Prostate gland (tissue), 2 donors: ENCODE data around the gene ATG101. TPM values are rescaled to one million over a fixed set of nuclear protein-coding genes. Genes with fewer than 3 reads are reported as not detected.
A peak's percentile ranks its signal among the peaks of the same experiment; 100 is the strongest.

Source experiments
- DNase-seq: peaks from one replicate; pipeline ENCODE4 v3.0.0-alpha.2; 2019; ENCODE audit warnings: low spot score
- H3K27ac ChIP-seq, 2 donors: fragments of 200-600 bp; sonication (generic); 2 replicates each; pipeline ENCODE4 v1.5.1; 2017 to 2019
- H3K27me3 ChIP-seq: fragments of 200-600 bp; sonication (generic); replicated peaks from 2 replicates; pipeline ENCODE4 v1.5.1; 2019; ENCODE audit not compliant: insufficient read depth
- H3K36me3 ChIP-seq, 2 donors: fragments of 200-600 bp; sonication (generic); 1 replicate in 1 of 2; 2 replicates in 1 of 2; pipeline versions ENCODE4 v1.5.1 to v1.8.1; 2017 to 2019
- H3K4me1 ChIP-seq: fragments of 200-600 bp; sonication (generic); replicated peaks from 2 replicates; pipeline ENCODE4 v1.5.1; 2019
- H3K4me3 ChIP-seq, 2 donors: fragments of 200-600 bp; sonication (generic); 2 replicates each; pipeline ENCODE4 v1.5.1; 2017 to 2019
- H3K9me3 ChIP-seq: fragments of 200-600 bp; sonication (generic); 2 replicates; pipeline ENCODE4 v1.5.1; 2017
- CTCF ChIP-seq, 4 experiments: fragments of 200-600 bp in 2 of 4; fragments of 450-650 bp in 2 of 4; sonication (generic) in 2 of 4; IDR thresholded peaks; 1 replicate in 3 of 4; 2 replicates in 1 of 4; pipeline ENCODE4 v1.5.1; 2016 to 2019; ENCODE audit warnings: antibody characterized with exemption in 4 of 4, mild to moderate bottlenecking in 2 of 4, moderate library complexity in 2 of 4
- POLR2A ChIP-seq: fragments of 450-650 bp; IDR thresholded peaks from one replicate; pipeline ENCODE4 v1.6.1; 2016; ENCODE audit warnings: antibody characterized with exemption, mild to moderate bottlenecking
- POLR2AphosphoS5 ChIP-seq: sonication (generic); formaldehyde crosslinking; IDR thresholded peaks from one replicate; pipeline ENCODE4 v1.6.1; 2017; ENCODE audit warnings: antibody characterized with exemption
- WGBS: methylation state at CpG from one replicate; pipeline ENCODE4 v1.1.5; 2018; 5-methylcytosine and 5-hydroxymethylcytosine counted together
- intact Hi-C: fragments of 100-400 bp; cut with DNase I; formaldehyde crosslinking; loops from one replicate; pipeline ENCODE4 v1.14.2; 2022
- total RNA-seq, 2 donors: library from RNA; depleted of rRNA; stranded (reverse); fragments of >200 nt; gene quantifications; one replicate each; pipeline ENCODE4 v1.1.0, GENCODE V29; 2016

Gene ATG101
- total RNA-seq, 2 donors from 2014 or later, result 60.0 to 64.1 TPM

GRCh38 chr12:52087961-52088820 is 18.4 kb downstream of the ATG101 start:
- no peaks in the 10 kb centered on the region for H3K36me3 ChIP-seq
- no peak for DNase-seq
- H3K27me3 ChIP-seq, result no peaks in the 10 kb centered on the region
- H3K9me3 ChIP-seq, result no peaks in the 10 kb centered on the region
- H3K4me1 ChIP-seq, result peaks cover 10% of the 10 kb centered on the region
- peak overlapping the region; percentile 71 to 88 for H3K27ac ChIP-seq
- intact Hi-C loops, result no loop called here
- 78% methylated on average over 20 of the region's 20 CpGs for WGBS
- no peak overlapping the region for H3K4me3 ChIP-seq
- TF ChIP-seq POLR2A (no peak), POLR2AphosphoS5 (no peak), CTCF (IDR thresholded peaks at IDR 0.05) (no peak)

GRCh38 chr12:52089491-52089890 is 19.7 kb downstream of the ATG101 start:
- intact Hi-C loops, result no loop called here

GRCh38 chr12:52090291-52090690 is 20.5 kb downstream of the ATG101 start:
- no peaks in the 10 kb centered on the region for H3K36me3 ChIP-seq
- H3K4me3 ChIP-seq, result no peak overlapping the region
- no peak overlapping the region for H3K27ac ChIP-seq
- H3K27me3 ChIP-seq, result no peaks in the 10 kb centered on the region
- WGBS, result 85% methylated on average over 10 of the region's 10 CpGs
- H3K9me3 ChIP-seq, result no peaks in the 10 kb centered on the region
- H3K4me1 ChIP-seq, result peaks cover 6% of the 10 kb centered on the region
- DNase-seq, result no peak
- TF ChIP-seq POLR2AphosphoS5 (no peak), POLR2A (no peak), CTCF (IDR thresholded peaks at IDR 0.05) (no peak)
- intact Hi-C loops, result no loop called here

More at GRCh38 chr12:52089491-52089890, 19.7 kb downstream of the ATG101 start:
- H3K9me3 ChIP-seq, result no peaks in the 10 kb centered on the region
- no peak overlapping the region for H3K4me3 ChIP-seq
- no peaks in the 10 kb centered on the region for H3K27me3 ChIP-seq
- 94% methylated on average over 11 of the region's 11 CpGs for WGBS
- no peaks in the 10 kb centered on the region for H3K36me3 ChIP-seq
- peaks cover 6% of the 10 kb centered on the region for H3K4me1 ChIP-seq
- no peak for DNase-seq
- H3K27ac ChIP-seq, result peak overlapping the region in 1 of 2 donors; percentile 88
- no peak for TF ChIP-seq POLR2AphosphoS5
- TF ChIP-seq CTCF (IDR thresholded peaks at IDR 0.05), result no peak
- no peak for TF ChIP-seq POLR2A

GRCh38 chr12:52091061-52091460 is 21.3 kb downstream of the ATG101 start:
- Histone ChIP-seq H3K4me3 (no peak overlapping the region), H3K9me3 (no peaks in the 10 kb centered on the region), H3K27ac (no peak overlapping the region), H3K36me3 (no peaks in the 10 kb centered on the region), H3K4me1 (peaks cover 6% of the 10 kb centered on the region), H3K27me3 (no peaks in the 10 kb centered on the region)
- WGBS, result 25% methylated on average over 3 of the region's 3 CpGs
- DNase-seq, result no peak
- intact Hi-C loops, result no loop called here
- no peak for TF ChIP-seq POLR2A
- TF ChIP-seq POLR2AphosphoS5, result no peak
- TF ChIP-seq CTCF (IDR thresholded peaks at IDR 0.05), result no peak

GRCh38 chr12:52091869-52092268 is 22.1 kb downstream of the ATG101 start:
- intact Hi-C loops, result no loop called here
- Histone ChIP-seq H3K27me3 (no peaks in the 10 kb centered on the region), H3K9me3 (no peaks in the 10 kb centered on the region), H3K27ac (peak overlapping the region; percentile 47 to 60), H3K4me3 (no peak overlapping the region), H3K4me1 (peaks cover 4% of the 10 kb centered on the region), H3K36me3 (no peaks in the 10 kb centered on the region)
- WGBS, result 37% methylated on average over 8 of the region's 8 CpGs
- no peak for DNase-seq
- TF ChIP-seq POLR2AphosphoS5, result no peak
